Measurements from ENCODE around the gene GSDME.

The GSDME gene

GRCh38 chr7:24733414-24734060 lies 23.7 kb downstream of the GSDME start:
- no peak overlapping the region for H3K4me3 ChIP-seq (ENCODE audit: low read depth, low read length)
- TF ChIP-seq CTCF (IDR thresholded peaks at IDR 0.05; ENCODE audit: low read depth, low read length) = no peak

GRCh38 chr7:24732646-24733413 lies 24.4 kb downstream of the GSDME start:
- TF ChIP-seq CTCF (IDR thresholded peaks at IDR 0.05; ENCODE audit: low read depth, low read length) = no peak
- H3K4me3 ChIP-seq (ENCODE audit: low read depth, low read length) = no peak overlapping the region

- no peak overlapping the region for H3K4me3 ChIP-seq (ENCODE audit: low read depth, low read length)
- no peak for TF ChIP-seq CTCF (IDR thresholded peaks at IDR 0.05; ENCODE audit: low read depth, low read length)
Measured at GRCh38 chr7:24731313-24731712, 26.0 kb downstream of the GSDME start.

GRCh38 chr7:24730018-24730369 lies 27.3 kb downstream of the GSDME start:
- no peak overlapping the region for H3K4me3 ChIP-seq (ENCODE audit: low read depth, low read length)

GRCh38 chr7:24729365-24730017 lies 27.8 kb downstream of the GSDME start:
- no peak for TF ChIP-seq CTCF (IDR thresholded peaks at IDR 0.05; ENCODE audit: low read depth, low read length)
- no peak overlapping the region for H3K4me3 ChIP-seq (ENCODE audit: low read depth, low read length)

More at GRCh38 chr7:24730018-24730369, 27.3 kb downstream of the GSDME start:
- TF ChIP-seq CTCF (IDR thresholded peaks at IDR 0.05; ENCODE audit: low read depth, low read length) = no peak

GRCh38 chr7:24728503-24729364 lies 28.5 kb downstream of the GSDME start:
- no peak for TF ChIP-seq CTCF (IDR thresholded peaks at IDR 0.05; ENCODE audit: low read depth, low read length)
- no peak overlapping the region for H3K4me3 ChIP-seq (ENCODE audit: low read depth, low read length)
